Large intestine (tissue), 3 donors: ENCODE data around the gene ALAS1. TPM values are rescaled to one million over a fixed set of nuclear protein-coding genes. Genes with fewer than 3 reads are reported as not detected.

Experiments used
- DNase-seq, 2 donors: peaks; one replicate each; pipeline versions ENCODE4 v3.0.0 to v3.0.0-alpha.2; 2013
- H3K27ac ChIP-seq: one replicate; pipeline ENCODE4 v1.5.1; 2013; ENCODE audit warnings: low read length
- H3K27me3 ChIP-seq: 2 replicates; pipeline ENCODE4 v1.6.1; 2013; ENCODE audit warnings: low read length; ENCODE audit not compliant: control insufficient read depth, insufficient read depth
- H3K36me3 ChIP-seq: 2 replicates; pipeline ENCODE4 v1.6.1; 2013; ENCODE audit warnings: low read length; ENCODE audit not compliant: control insufficient read depth, insufficient read depth
- H3K4me1 ChIP-seq: one replicate; pipeline ENCODE4 v1.6.1; 2013; ENCODE audit warnings: low read length; ENCODE audit not compliant: control insufficient read depth, insufficient read depth
- H3K4me3 ChIP-seq: one replicate; pipeline ENCODE4 v1.5.1; 2013; ENCODE audit warnings: low read length
- H3K9me3 ChIP-seq: one replicate; pipeline ENCODE4 v1.6.1; 2013; ENCODE audit warnings: mild to moderate bottlenecking, low read depth, low read length, moderate library complexity; ENCODE audit not compliant: control insufficient read depth
- WGBS: methylation state at CpG from one replicate; pipeline ENCODE4 v1.1.5; 2013; ENCODE audit warnings: low lambda C conversion rate; ENCODE audit not compliant: insufficient coverage; 5-methylcytosine and 5-hydroxymethylcytosine counted together
- polyA plus RNA-seq: library from polyadenylated mRNA; unstranded; fragments of 120-200 nt; gene quantifications from one replicate; pipeline ENCODE4 v1.2.1, GENCODE V29; 2013

The ALAS1 gene
- polyA plus RNA-seq, 1 donor: 37.2 TPM

GRCh38 chr3:52218937-52219650 is 21.1 kb downstream of the ALAS1 start:
- Histone ChIP-seq H3K9me3 (peaks cover 3% of the 10 kb centered on the region), H3K4me3 (no peak overlapping the region), H3K36me3 (peaks cover 17% of the 10 kb centered on the region), H3K27ac (no peak overlapping the region), H3K27me3 (no peaks in the 10 kb centered on the region), H3K4me1 (peaks cover 13% of the 10 kb centered on the region)
- DNase-seq: no peak
- no CpG with 5 or more reads among the region's 6 CpGs for WGBS

GRCh38 chr3:52220380-52221026 is 22.5 kb downstream of the ALAS1 start:
- Histone ChIP-seq H3K27me3 (no peaks in the 10 kb centered on the region), H3K27ac (no peak overlapping the region), H3K4me1 (peaks cover 14% of the 10 kb centered on the region), H3K36me3 (peaks cover 3% of the 10 kb centered on the region), H3K9me3 (peaks cover 3% of the 10 kb centered on the region), H3K4me3 (no peak overlapping the region)
- WGBS: no CpG with 5 or more reads among the region's 9 CpGs
- DNase-seq: peak; percentile 56 to 58

DNA sequence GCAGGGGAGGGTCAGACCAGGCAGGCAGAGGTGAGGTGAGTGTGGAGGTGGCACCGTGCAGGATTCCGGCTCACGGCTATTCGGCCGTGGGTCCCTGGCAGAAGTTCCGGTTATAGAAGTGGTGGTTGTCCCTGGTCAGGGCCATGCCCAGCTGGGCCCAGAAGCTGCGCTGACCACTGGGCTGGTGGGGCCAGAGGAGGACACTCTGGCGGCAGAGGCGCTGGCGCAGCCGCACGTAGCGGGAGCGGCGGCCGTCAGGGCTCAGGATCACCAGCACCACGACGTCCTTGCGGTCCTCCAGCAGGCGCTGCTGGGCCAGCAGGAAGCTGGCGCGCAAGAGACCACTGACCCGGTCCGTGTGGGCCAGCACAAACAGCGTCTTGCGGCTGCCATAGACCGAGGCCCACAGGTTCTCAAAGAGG is 23.2 kb downstream of the ALAS1 start:
- Histone ChIP-seq H3K9me3 (peaks cover 3% of the 10 kb centered on the region), H3K4me3 (no peak overlapping the region), H3K4me1 (peaks cover 21% of the 10 kb centered on the region), H3K27ac (no peak overlapping the region), H3K36me3 (no peaks in the 10 kb centered on the region), H3K27me3 (no peaks in the 10 kb centered on the region)
- 80% methylated on average over 1 of the region's 27 CpGs for WGBS
- no peak for DNase-seq

DNA sequence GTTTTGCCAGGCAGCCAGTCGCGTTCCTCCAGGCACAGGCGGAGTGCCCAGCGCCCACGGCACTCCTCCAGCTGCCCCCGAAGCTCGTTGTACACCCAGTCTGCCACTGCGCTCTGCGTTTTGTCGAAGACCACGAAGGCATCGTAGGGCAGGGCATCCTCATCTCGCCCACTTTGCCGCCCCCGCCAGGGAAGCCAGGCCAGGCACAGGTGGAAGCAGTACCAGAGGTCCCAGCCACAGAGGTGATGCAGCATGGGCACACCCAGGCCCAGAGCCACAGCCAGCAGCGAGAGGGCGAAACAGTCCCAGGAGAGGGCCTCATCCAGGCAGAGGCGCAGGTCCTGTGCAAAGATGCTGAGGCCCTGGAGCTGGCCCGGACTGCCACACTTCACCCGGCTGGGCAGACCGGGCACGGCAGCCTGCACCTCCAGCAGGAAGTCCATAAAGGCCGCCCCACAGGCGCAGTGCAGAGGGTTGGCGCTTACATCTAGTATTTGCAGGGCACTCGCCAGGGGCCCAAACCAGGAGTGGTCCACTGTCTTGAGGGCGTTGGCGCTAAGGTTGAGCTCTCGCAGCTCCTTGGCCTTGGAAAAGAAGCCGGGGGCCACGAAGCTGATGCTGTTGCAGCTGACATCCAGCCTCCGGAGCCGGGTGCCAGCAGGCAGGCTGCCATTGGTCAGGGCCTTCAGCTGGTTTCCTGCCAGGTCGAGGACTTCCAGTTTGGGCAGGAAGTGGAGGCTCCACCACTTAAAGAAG is 23.8 kb downstream of the ALAS1 start:
- no peak for DNase-seq
- H3K4me1 ChIP-seq: peaks cover 22% of the 10 kb centered on the region
- WGBS: no CpG with 5 or more reads among the region's 34 CpGs
- H3K9me3 ChIP-seq: peaks cover 3% of the 10 kb centered on the region
- no peak overlapping the region for H3K4me3 ChIP-seq
- no peaks in the 10 kb centered on the region for H3K27me3 ChIP-seq
- no peaks in the 10 kb centered on the region for H3K36me3 ChIP-seq
- no peak overlapping the region for H3K27ac ChIP-seq

- no peak overlapping the region for H3K27ac ChIP-seq
- no CpG with 5 or more reads among the region's 41 CpGs for WGBS
- H3K9me3 ChIP-seq: peaks cover 3% of the 10 kb centered on the region
- peaks cover 1% of the 10 kb centered on the region for H3K36me3 ChIP-seq
- no peaks in the 10 kb centered on the region for H3K27me3 ChIP-seq
- DNase-seq: no peak
- no peak overlapping the region for H3K4me3 ChIP-seq
- H3K4me1 ChIP-seq: peaks cover 17% of the 10 kb centered on the region
Measured at GRCh38 chr3:52222319-52223221, 24.6 kb downstream of the ALAS1 start.

DNA sequence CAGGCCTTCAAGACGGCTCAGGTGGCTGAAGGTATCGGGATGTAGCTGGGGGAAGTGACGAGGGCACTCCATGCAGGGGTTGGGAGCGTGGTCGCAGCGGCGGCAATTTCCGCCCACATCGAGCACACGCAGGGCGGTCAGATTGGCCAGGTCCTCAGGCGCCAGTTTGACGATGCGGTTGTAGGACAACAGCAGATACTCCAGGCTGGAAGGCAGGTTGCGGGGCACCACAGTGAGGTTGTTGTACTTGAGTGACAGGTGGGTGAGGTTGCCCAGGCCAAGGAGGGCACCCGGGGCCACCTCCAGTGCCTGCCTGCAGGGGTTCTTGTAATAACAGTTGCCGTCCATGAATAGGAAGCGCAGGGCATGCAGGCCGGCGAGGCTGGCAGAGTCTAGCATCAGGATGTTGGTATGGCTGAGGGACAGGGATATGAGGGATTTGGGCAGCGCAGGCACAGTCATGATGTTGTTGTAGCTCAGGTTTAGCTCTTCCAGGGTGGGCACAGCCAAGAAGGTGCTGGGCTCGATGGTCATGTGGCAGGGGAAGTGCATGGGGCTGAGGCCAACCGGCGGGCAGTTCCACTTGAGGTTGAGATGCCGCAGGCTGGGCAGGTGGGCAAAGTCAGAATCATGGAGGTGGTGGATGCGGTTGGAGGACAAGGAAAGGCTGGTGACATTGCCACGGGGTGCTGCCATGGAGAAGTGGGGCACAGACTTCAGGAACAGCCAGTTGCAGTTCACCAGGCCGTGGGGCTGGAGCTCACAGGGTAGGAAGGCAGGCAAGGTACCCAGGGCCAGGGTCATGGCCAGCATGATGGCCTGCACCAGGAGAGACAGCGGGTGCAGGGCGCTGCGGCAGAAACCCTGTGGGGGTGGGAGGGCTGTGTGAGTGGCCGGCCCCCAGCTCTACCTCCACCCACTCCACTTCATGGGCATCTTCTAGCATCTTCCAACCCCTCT is 25.8 kb downstream of the ALAS1 start:
- Histone ChIP-seq H3K27ac (no peak overlapping the region), H3K36me3 (peaks cover 7% of the 10 kb centered on the region), H3K27me3 (no peaks in the 10 kb centered on the region), H3K4me1 (peaks cover 17% of the 10 kb centered on the region), H3K4me3 (no peak overlapping the region), H3K9me3 (peaks cover 3% of the 10 kb centered on the region)
- no peak for DNase-seq
- 96% methylated on average over 4 of the region's 32 CpGs for WGBS

DNA sequence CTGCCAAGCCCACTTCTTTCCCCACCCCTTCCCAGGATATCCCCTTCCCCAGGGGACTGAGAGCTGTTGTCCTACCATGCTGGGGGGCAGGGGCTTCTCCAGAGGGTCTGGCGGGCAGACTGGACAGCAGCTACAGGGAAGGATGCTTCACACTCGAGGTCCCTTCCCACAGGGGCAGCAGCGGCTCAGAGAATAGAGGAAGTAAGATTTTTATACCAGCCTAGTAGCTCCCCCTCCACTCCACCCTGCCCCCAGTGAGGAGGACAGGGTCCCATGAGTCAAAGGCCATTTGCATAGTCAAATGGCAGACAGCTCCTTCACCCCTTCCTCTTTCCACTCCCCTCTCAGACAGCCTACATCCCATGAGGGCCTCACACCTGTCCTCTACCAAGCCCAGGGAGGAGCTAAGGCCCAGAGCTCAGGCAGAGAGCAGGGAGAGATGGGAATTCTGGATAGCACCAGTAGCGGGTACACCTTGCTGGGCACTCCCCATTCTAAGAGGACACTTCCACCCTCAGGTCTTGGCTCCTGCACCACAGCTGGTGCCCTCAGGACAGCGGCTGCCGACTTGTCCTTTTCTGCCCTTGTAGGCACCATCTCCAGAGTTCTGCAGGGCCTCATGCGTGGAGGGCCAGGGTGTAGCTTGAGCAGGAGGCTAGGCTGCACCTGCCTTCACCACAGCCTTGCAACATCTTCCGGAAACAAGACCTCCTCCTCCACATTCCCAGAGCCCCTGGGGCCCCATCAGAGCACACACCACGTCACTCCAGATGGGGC is 27.7 kb downstream of the ALAS1 start, which contains the start of gene TLR9:
TSS of gene TLR9 (minus strand) at position 194 of the 777 bp plus-strand sequence. CDS start at position 78, 116 bp downstream.
- no CpG with 5 or more reads among the region's 9 CpGs for WGBS
- DNase-seq: peak in 1 of 2 donors; percentile 60

GRCh38 chr3:52226229-52226817 is 28.4 kb downstream of the ALAS1 start:
- Histone ChIP-seq H3K4me3 (no peak overlapping the region), H3K36me3 (peaks cover 32% of the 10 kb centered on the region), H3K4me1 (peaks cover 13% of the 10 kb centered on the region), H3K27me3 (no peaks in the 10 kb centered on the region), H3K9me3 (peaks cover 3% of the 10 kb centered on the region), H3K27ac (no peak overlapping the region)
- DNase-seq: no peak
- no CpG with 5 or more reads among the region's 5 CpGs for WGBS

More for the DNA sequence above, 27.7 kb downstream of the ALAS1 start, which contains the start of gene TLR9:
- peaks cover 26% of the 10 kb centered on the region for H3K36me3 ChIP-seq
- H3K4me3 ChIP-seq: no peak within 1 kb of the TSS
- H3K27ac ChIP-seq: no peak within 1 kb of the TSS
- H3K9me3 ChIP-seq: peaks cover 5% of the 10 kb centered on the region
- peaks cover 14% of the 10 kb centered on the region for H3K4me1 ChIP-seq
- no peaks in the 10 kb centered on the region for H3K27me3 ChIP-seq
